Subcutaneous preadipocyte (primary cell): ENCODE measurements around the gene TPD52L3. TPM values are rescaled to one million over a fixed set of nuclear protein-coding genes. Genes with fewer than 3 reads are reported as not detected.

ENCODE experiments used
- total RNA-seq: library from RNA; depleted of rRNA; stranded (reverse); fragments of >200 nt; gene quantifications from 2 replicates; pipeline ENCODE4 v1.2.3, GENCODE V29; 2012

TPD52L3 gene
- total RNA-seq = not detected in 2 replicates

GRCh38 chr9:6328103-6328502 lies at the start of gene TPD52L3:
TPD52L3 (plus strand) TSS chr9:6328375; CDS start chr9:6328596, 221 bp downstream.

Other genes starting within 250 kb of the TPD52L3 start
- 3.9 and 11.0 TPM in 2 replicates for gene IL33, start 112.6 kb upstream of the TPD52L3 start, total RNA-seq
- 59.9 and 88.9 TPM in 2 replicates for gene UHRF2, start 84.8 kb downstream of the TPD52L3 start, total RNA-seq